NCI-H748 (cell line): ENCODE measurements around the gene ANO4.

Experiments
- DNase-seq: peaks from one replicate; lab custom pipeline; 2025; ENCODE audit not compliant: unreplicated experiment; lab: John Stamatoyannopoulos, UW

The ANO4 gene

DNA sequence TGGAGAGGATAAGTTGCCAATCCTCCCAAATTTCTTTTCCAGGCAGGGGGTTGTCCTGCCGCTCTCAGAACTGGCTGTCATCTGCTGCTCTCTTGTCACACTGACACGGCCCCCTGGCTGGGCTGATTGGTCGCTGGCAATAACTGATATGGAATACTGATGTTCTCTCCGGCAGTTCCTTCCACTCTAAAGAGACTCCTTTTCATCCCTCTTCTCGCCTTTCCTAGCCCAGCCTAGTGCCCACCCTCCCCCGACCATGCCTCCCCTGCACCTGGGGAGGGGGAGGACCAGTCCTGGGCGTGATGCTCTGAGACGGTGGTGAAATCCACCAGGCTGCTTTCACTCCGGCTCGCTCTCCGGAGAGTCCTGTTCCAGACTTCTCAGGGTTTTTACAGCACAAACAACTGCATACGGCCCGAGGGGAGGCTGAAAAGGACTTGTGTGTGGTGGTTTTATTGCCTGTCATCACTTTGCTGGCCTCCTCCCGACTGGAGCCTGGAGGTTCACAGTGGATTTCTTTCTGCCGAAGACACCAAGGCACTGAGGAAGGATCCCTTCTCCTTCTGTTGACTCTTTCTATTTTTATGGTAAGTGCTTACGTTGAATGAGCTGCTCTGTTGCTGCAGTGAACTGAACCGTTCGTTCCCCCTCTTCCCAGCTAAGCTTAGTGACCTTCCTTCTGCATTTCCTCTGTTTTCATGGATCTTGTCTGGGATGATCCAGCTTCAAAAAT lies at the start of gene ANO4:
TSS of gene ANO4 (plus strand) at position 336 of the 733 bp plus-strand sequence. CDS start 107,010 bp downstream, outside the sequence.
- peak; percentile 63 for DNase-seq

DNA sequence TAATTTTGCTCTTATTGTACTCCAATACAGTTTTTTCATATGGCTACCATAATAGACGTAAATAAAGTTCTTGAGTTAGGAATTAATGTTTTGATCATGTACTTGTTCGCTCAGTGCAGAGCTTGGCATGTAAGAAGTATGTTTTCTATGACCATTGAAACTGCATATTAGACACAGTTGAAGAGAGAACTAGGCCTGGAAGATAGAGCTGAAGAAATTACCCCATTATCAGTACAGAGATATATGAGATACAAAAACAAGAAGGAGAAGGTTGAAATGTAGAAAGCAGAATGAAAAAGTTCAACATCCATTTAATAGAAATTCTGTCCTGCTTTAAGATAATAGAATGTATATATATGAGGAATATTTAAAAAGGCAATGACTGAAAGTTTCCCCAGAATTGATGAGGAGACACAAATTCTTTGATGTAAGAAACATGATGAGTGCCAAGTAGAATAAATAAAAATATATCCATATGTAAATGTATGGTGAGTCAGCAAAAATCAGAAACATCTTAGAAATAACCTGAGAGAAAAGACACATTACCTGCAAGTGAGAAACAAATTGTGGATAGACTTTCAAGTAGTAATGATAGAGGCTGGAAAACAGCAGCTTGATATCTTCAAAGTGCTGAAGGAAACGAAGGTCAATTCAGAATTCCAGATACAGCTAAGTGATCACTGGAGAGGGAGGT lies 49.1 kb upstream of the ANO4 start:
- DNase-seq, result no peak

DNA sequence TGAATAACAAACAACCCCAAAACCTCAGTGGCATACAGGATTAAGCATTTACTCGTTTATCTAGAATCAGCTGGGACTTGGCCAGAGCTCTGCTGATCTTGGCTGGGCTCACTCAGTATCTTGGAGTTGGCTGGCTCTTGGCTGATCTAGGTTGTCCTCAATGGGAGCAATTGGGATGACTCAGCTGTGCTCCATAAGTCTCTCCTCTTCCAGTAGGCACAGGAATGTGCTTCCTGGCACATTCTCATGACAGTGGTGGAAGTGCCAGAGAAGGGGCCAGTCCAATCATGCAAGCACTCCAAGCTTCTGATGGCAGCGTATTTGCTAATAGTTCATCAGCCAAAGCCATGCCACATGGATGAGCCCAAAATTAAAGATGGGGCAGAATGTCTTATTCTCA lies 41.7 kb upstream of the ANO4 start:
- DNase-seq, result no peak

DNA sequence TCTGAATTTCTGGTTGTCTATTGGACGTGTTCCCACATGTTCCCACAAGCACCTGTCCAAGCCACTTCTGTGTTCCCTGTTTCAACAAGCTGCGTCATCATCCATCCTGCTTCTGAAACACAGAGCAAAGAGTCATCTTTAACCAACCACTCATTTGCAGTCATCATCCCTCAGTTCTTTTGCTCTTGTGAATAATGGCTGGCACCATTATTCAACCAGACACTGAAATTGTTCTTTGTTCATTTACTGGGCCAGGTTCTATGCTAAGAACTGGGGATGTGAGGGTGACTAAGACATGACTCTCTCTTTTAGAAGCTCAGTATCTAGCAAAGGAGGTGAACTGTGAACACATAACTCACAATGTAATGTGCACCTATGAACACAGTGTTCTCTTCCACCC lies 40.7 kb upstream of the ANO4 start:
- peak; percentile 62 for DNase-seq

DNA sequence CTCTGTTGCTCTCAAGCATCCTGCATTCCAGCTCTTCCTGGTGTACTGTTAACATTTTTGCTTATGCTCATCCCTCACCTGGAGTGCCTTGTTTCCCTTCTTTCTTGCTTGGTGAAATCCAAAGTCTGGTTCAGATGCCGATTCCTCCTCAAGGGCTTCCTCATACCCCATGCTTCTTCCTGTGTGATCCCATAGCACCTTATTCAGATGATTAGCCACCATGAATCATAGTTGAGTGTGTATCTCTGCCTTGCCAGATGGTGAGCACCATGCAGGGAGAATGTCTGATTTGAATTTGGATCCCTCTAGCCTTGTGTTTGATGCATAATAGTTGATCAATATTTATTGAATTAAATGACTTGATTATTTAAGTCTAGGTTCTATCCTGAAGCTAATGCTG lies 39.4 kb upstream of the ANO4 start:
- peak; percentile 80 for DNase-seq

DNA sequence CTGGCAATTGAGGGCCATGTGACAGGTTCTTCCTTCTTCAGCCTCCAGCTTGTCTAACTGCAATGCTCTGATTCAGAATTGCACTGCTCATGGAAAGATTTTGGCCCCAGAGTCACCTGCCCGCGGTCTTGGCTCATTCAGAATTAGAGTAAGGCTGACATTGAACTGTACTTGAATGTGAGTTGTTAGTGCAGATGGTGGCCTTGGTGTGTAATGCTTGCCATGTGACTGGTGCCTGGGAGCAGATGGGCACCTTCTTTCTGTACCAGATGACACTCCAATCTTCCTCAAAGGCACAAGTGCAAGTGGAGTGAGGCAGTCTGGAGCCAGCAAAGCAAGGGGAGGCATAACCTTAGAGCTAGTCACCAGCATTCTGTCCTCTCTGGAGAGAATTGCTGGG lies 36.5 kb upstream of the ANO4 start:
- no peak for DNase-seq

DNA sequence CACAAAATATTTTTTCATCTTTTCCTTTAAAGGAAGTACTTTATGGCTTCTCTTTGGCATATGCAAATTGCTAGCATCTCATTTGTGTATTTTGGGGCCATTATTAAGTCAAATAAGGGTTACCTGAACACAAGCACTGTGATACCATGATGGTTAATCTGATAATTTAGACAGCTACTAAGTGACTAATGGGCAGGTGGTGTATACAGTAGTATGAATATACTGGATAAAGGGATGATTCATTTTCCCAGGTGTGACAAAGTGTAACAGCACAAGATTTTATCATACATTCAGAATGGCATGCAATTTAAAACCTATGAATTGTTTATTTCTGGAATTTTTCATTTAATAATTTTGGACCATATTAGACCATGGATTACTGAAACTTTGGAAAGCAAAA lies 27.2 kb upstream of the ANO4 start:
- no peak for DNase-seq

DNA sequence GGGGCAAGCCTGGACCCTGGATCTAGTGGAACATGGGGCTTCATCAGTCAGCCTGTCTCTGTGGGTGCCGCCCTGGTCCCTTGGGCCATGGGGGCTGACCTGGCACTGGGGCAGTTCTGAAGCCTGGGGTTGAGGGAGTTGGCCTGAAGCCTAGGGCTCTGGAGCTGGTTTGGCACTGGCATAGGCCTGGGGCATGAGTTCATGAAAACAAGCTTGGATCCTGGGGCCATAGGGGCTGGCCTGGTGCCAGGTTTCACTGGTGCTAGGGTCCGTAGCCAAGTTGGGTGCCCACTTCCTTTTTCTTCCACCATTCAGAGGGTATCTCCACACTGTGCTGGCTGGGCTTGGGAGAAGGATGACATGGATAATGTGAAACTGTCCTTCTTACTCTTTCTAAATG lies 26.6 kb upstream of the ANO4 start:
- DNase-seq, result no peak

DNA sequence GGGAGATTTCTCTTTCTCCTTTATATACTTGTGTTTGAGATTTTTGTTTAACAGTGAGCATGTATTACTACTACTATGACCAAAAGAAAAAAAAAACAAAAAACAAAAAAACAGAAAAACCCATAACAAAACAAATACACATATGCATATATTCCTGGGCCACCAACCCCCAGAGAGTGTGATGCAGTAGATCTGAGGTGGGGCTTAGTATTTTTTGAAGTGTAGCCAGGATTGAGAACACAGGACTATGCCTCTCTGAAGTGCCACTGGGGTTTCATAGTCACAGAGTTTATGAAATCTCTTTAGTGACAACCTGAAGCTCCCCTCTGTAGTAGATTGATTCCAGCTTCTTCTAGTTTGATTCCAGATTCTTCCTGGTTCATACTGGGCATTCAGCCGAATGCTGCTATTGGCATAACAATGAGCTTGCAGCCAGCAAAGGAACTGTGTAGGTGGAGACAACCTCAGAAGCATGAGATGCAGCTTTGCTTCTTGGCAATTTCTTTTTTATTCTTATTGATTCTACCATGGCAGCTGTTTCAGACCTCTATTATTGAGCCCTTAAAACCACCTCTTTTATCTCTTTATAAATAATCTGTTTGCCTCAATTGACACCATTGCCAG lies 15.5 kb upstream of the ANO4 start:
- no peak for DNase-seq

DNA sequence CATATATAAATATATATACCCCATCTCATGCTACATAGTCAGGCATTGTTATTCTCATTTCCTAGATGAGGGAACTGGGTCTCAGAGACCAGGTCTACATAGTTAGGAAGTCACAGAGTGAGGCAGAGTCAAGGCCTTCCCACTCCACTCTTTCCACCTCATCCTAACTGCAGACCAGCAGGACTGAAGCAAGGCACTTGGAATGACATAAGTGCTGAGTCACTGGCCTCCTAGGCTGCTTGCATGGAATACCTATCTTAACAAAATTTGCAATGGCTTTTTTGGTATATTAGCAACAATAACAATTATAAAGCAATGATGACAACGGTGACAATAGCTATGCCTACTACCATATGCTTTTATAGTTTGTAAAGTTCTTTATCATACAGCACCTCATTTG lies 5.4 kb upstream of the ANO4 start:
- no peak for DNase-seq

DNA sequence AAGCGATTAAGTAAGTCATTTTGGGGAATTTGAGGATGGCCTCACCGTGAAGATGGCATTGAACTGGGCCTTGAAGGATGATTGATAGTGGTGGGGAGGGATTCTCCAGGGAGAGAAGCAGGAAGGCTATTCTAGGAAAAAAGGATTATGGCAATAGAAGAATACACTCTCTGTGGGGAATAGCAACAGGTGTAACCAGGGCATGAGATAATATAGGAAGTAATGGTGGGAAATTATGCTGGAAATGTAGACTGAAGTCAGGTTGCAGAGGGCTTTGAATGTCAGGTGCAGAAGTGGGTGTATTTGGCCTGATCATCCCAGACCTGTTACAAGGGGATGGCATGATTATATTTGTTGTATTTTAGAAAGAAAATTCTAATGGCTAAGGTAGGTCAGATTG lies 4.6 kb upstream of the ANO4 start:
- no peak for DNase-seq

DNA sequence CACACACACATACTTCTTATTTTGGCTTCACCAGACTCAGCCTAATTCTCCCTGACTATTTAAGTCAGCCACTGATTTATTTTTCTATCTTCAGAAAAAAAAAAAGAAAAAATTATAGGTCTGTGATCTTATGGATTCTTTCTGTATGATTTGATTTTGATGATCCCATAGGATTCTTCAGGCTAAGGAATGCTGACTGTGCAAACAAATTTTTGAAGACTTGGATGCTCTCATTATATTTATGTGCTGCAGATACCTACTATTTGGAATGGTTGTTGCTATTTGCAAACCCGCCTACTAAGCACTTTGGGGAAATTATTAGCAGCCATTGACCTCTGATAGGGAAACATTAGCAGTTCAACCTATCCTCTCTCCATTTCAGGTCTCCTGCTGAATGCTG lies 4.0 kb upstream of the ANO4 start:
- DNase-seq, result no peak

DNA sequence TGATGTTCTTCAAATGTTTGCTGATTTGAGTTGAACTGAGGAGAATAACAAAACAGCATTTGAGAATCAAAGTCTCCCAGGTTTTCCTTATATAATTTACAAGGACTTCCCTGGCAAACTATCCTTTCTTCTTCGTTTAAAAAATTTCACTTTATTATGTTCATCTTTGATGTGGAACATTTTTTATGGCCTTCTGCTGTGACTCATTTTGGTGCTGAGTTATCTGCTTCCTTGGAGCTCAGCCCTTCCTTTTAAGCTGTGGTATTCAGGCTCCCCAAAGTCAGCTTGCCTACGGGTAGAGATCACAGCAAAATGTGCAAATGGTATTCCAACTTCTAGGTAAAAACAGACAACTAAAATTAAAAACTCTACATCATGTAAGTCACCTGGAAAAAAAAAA lies 1.4 kb upstream of the ANO4 start:
- DNase-seq, result no peak

DNA sequence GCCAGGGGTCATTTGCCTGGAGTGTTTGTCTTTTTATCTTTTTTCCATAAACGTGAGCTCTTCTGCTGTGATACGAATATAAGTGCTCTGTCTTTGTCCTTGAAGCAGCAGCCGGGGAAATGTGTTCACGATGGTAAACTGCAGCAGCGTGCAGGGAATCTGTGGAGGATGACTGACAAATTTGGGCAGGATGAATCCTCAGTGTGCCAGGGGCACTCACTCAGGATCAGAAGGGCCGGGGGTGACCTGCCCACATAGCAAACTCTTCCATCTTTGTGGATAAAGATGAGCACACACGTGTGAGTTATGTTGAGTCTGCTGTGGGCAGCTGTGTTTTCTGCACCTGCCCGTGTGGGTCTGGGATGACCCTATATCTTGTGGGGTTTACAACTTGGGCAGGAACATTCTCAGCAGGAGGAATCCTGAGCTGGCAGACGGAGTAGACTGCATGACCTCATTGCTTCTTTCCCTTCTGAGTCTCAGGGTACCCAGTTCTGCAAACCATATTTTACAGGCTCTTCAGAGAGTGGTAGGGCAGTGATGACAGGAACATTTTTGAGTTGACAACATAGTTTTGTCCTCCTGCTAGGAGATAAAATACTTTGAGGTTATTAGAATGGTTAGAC lies 711 bp downstream of the ANO4 start:
- peak; percentile 51 for DNase-seq

DNA sequence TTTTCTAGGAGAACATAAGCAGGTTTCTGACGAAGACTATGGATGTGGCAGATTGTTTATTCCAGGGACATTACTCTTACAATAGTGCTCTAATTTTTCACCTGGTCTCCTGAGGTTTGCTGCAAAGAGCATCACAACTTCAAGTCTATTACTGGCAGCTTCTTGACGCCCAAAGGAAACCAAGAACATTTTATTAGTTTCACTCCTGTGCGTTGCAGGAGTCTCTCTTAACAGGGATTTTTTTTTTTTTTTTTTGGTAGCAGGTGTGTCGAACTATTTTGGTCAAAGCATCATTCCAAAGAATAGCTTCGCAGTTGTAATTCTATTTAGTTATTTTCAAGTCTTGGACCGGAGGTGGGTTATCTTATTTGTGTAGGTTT lies 1.2 kb downstream of the ANO4 start:
- DNase-seq, result no peak

DNA sequence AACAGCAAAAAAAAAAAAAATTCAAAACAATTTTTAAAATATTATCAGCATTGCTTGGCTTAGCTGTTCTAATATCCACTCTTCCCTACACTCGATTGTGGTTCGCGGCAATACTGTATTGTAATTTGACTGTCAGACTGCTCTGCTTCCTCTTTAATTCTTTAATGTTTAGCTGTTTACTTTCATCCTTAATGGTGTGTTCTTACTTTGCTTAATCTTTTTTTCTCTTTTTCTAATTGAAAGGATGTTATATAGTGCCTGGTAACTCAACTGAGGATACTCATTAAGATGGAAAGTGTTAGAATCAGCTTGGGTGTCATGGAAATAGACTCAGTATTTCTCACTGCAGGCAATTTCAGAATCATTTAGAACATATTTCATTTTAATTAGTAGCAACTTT lies 2.0 kb downstream of the ANO4 start:
- no peak for DNase-seq

DNA sequence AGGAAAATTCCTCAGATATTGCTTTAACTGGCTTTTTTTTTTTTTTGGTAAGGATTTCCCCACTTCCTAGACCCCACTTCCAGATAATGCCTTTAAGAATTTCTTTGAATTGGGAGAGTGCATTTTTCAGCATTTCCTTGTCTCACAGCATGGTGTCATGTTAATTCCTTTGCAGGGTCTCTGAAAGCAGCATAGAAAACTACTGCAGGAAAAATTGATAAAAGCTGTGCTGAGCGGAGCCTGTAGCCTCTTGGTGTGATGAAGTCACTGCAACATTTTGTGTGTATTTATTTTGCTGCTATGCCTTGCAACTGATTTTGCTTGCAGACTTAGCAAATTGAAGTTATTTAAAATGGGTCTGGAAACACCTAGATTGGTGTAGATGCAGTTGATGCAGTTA lies 2.7 kb downstream of the ANO4 start:
- DNase-seq, result no peak

DNA sequence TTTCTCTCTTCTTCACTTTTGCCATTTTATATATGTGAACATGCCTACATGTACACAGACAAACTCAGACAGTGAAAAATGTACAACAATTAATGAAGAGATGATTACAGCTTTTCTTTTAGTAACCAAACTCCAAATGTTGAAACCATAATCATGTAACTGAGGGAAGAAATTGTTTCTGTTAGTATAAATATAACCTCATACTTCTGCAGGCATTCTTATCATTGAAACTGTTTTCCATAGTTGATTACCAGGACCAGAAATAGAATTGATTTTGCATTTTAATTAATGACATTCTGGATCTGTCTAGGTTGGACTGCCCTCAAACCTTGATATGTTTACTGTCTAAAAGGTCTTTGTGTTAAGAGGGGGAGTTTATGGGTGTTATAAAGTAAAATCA lies 3.2 kb downstream of the ANO4 start:
- DNase-seq, result no peak

DNA sequence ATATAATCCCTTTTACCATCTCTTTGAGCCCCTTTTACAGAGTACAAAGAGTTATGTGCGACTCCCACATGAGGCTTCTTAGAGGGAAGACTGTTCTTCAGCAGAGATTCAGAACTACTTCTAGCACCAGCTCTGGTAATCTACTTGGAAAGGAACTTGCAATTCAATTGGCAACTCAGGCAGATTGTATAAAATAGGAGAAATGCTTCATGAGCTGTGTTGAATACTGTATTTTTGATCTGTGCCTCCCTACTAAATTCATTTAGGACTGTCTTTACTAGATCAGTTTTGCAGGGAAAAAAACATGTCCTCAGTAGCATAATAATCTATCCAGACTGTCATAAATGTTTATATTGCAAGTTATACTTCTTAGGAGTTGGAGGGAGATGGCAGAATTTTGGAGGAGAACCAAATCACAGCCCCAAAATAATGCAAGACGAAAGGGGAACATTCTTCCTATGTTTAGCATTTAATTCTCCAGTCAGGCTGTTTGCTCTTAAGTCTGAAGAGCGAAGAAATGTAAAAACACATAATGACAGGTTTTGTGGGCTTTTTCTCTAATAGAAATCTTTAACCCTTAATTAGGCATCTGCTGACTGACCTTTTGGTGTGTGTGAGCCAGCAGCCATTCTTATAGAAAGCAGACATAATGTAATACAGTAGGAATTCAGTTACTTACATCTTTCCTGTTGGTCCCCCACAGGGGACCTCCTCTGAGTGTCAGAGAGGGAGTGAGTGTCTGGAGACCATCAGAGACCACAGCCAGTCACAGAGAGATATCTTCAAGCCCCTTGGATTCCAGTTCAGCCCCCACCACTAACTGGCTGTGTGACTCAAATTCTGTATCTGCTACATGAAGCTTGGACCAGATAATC lies 3.9 kb downstream of the ANO4 start:
- no peak for DNase-seq

DNA sequence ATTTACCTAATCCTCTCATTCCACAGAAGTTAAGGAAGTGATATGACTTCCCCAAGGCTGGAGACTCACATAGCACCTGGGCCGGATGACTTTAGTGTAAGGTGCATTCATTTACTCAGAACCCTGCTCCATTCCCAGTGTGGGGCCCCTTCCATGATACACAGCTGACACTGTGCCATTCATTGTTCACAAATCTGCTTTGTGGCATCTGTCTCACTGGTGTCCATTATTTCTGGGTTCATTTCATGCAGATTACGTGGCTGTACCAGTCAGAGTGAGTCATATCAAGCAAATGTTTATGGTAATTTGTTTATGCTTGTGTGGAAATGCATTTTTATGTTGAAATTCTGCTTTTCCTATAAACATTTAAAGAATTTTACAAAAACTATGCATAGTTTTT lies 5.2 kb downstream of the ANO4 start:
- no peak for DNase-seq

DNA sequence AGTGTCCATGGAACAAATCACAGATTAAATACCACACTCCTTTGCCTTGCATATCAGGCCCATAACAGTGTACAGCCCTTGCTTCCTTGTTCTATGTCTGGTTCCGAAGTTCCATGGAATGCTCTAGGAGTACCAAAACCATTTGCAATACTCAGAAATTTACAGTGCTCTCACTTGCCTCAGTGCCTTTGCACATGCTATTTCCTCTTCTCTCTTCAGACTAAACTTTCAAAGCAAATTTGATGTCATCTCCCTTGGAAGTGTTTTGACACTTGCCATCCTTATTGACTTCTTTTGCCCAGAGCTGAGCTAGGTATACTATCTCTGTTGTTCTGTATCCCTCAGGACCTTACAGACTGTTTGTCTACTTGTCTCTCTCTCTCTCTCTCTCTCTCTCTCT lies 6.1 kb downstream of the ANO4 start:
- no peak for DNase-seq
